PC-9 (cell line): ENCODE measurements around the gene KCTD20. TPM values are rescaled to one million over a fixed set of nuclear protein-coding genes. Genes with fewer than 3 reads are reported as not detected.
A peak's percentile ranks its signal among the peaks of the same experiment; 100 is the strongest.

ENCODE experiments used
- BruUV-seq: library from RNA; stranded (reverse); fragments of 400-500 nt; replicated peaks from 2 replicates; lab custom pipeline; 2021; lab: Mats Ljungman, UMichigan
- CTCF ChIA-PET: fragments of 300-600 bp; sonication (Branson Sonifier 250); formaldehyde crosslinking; loops from one replicate; lab custom pipeline; 2022; ENCODE audit warnings: antibody characterized with exemption; lab: Charles Lee
- POLR2A ChIA-PET: fragments of 300-600 bp; sonication (Branson Sonifier 250); formaldehyde crosslinking; loops from one replicate; lab custom pipeline; 2022; ENCODE audit warnings: antibody characterized with exemption; ENCODE audit not compliant: unreplicated experiment; lab: Charles Lee
- DNase-seq, 2 experiments: peaks; one replicate each; pipeline versions ENCODE4 v3.0.0 to v3.0.0-alpha.2; 2015 to 2022; ENCODE audit warnings: mixed read lengths in 1 of 2
- H2AFZ ChIP-seq: fragments of 200-600 bp; sonication (generic); 2 replicates; pipeline ENCODE4 v1.8.1; 2017; ENCODE audit warnings: antibody characterized with exemption
- H3F3A ChIP-seq: fragments of 200-600 bp; sonication (generic); 2 replicates; pipeline ENCODE4 v1.8.1; 2017; ENCODE audit warnings: antibody characterized with exemption, mild to moderate bottlenecking, low read depth; ENCODE audit not compliant: insufficient read depth
- H3K27ac ChIP-seq: fragments of 200-600 bp; sonication (generic); 2 replicates; pipeline ENCODE4 v1.6.1; 2016; ENCODE audit warnings: mixed run types
- H3K27me3 ChIP-seq: fragments of 200-600 bp; sonication (generic); 2 replicates; pipeline ENCODE4 v1.6.1; 2016; ENCODE audit warnings: low read depth, mixed run types; ENCODE audit not compliant: insufficient read depth
- H3K36me3 ChIP-seq: fragments of 200-600 bp; sonication (generic); 2 replicates; pipeline ENCODE4 v1.6.1; 2016; ENCODE audit warnings: low read depth, mixed run types
- H3K4me1 ChIP-seq: fragments of 200-600 bp; sonication (generic); replicated peaks from 2 replicates; pipeline ENCODE4 v1.6.1; 2016; ENCODE audit warnings: mixed run types; ENCODE audit not compliant: insufficient read depth
- H3K4me2 ChIP-seq: fragments of 200-600 bp; sonication (generic); 2 replicates; pipeline ENCODE4 v1.6.1; 2017; ENCODE audit warnings: mixed run types
- H3K4me3 ChIP-seq: fragments of 200-600 bp; sonication (generic); 2 replicates; pipeline ENCODE4 v1.6.1; 2016; ENCODE audit warnings: mixed run types
- H3K79me2 ChIP-seq: fragments of 200-600 bp; sonication (generic); 2 replicates; pipeline ENCODE4 v1.6.1; 2017; ENCODE audit warnings: low read depth, mixed run types
- H3K9me2 ChIP-seq: fragments of 200-600 bp; sonication (generic); 2 replicates; pipeline ENCODE4 v1.8.1; 2017; ENCODE audit warnings: mild to moderate bottlenecking; ENCODE audit not compliant: insufficient read depth
- H3K9me3 ChIP-seq: fragments of 200-600 bp; sonication (generic); 2 replicates; pipeline ENCODE4 v1.8.1; 2016; ENCODE audit warnings: low read depth; ENCODE audit not compliant: insufficient read depth
- H4K20me1 ChIP-seq: fragments of 200-600 bp; sonication (generic); 2 replicates; pipeline ENCODE4 v1.8.1; 2017; ENCODE audit not compliant: insufficient read depth
- EZH2 ChIP-seq: fragments of 200-600 bp; sonication (generic); IDR thresholded peaks from 2 replicates; pipeline ENCODE4 v1.8.0; 2017; ENCODE audit warnings: antibody characterized with exemption, low read depth
- intact Hi-C: fragments of 100-400 bp; cut with micrococcal nuclease; formaldehyde crosslinking; loops from one replicate; pipeline ENCODE4 v1.10.0; 2022; ENCODE audit not compliant: unreplicated experiment
- total RNA-seq: library from RNA; stranded (reverse); gene quantifications from 2 replicates; pipeline ENCODE4 v1.2.3, GENCODE V29; 2021
- TF ChIP-seq, protein P1 (sequence below): fragments of 200-600 bp; sonication (generic); conservative IDR thresholded peaks from 2 replicates; pipeline ENCODE4 v1.6.1; 2017; ENCODE audit warnings: mixed run types, antibody characterized with exemption, mild to moderate bottlenecking, moderate library complexity

KCTD20 gene
- total RNA-seq, 1 experiment from 2014 or later, result 42.5 TPM

DNA sequence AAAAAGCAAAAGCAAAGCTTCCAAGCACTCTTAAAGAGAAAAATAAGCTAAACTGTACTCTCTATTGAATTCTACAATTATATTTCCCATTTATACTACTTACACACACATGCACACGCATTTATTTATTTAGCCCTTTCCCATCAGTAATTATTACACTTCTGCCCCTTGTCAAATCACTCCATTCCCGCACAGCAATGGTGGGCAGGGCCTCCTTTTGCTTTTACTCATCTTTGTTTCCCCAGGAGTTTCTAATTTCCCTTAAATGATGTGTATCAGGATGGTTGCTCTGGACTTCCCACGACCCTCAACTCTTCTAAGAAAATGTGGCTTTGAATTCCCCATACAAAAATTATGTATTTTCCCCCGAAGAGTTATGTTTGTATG lies 20.1 kb upstream of the KCTD20 start:
- no peaks in the 10 kb centered on the region for H4K20me1 ChIP-seq
- H3K4me2 ChIP-seq, result peak overlapping the region; percentile 95
- H3K9me3 ChIP-seq, result no peaks in the 10 kb centered on the region
- peak overlapping the region; percentile 75; the same call in 1 of the 2 replicates for H3K4me3 ChIP-seq
- peaks cover 29% of the 10 kb centered on the region for H3F3A ChIP-seq
- no peaks in the 10 kb centered on the region for H3K27me3 ChIP-seq
- no TSS peak for BruUV-seq
- intact Hi-C loops, result loop anchor here (1.0 to 5.0 kb wide), 6 partner anchors 21 to 335 kb away; partner anchors contain the start of gene CDKN1A
- H3K27ac ChIP-seq, result peak overlapping the region; percentile 35
- TF ChIP-seq, protein P1, sequence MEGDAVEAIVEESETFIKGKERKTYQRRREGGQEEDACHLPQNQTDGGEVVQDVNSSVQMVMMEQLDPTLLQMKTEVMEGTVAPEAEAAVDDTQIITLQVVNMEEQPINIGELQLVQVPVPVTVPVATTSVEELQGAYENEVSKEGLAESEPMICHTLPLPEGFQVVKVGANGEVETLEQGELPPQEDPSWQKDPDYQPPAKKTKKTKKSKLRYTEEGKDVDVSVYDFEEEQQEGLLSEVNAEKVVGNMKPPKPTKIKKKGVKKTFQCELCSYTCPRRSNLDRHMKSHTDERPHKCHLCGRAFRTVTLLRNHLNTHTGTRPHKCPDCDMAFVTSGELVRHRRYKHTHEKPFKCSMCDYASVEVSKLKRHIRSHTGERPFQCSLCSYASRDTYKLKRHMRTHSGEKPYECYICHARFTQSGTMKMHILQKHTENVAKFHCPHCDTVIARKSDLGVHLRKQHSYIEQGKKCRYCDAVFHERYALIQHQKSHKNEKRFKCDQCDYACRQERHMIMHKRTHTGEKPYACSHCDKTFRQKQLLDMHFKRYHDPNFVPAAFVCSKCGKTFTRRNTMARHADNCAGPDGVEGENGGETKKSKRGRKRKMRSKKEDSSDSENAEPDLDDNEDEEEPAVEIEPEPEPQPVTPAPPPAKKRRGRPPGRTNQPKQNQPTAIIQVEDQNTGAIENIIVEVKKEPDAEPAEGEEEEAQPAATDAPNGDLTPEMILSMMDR, result no peak
- no peak for TF ChIP-seq EZH2
- no peak for DNase-seq
- ChIA-PET CTCF (interaction anchor here (0.6 kb wide), 1 partner anchor 185 kb away, joined by 6 read pairs; no protein-coding TSS in a partner anchor), POLR2A (interaction anchor here (0.5 to 0.8 kb wide), 5 partner anchors 11 to 943 kb away, joined by 3 to 6 read pairs (median 4); no protein-coding TSS in a partner anchor)
- peaks cover 44% of the 10 kb centered on the region for H3K4me1 ChIP-seq
- no peaks in the 10 kb centered on the region for H3K36me3 ChIP-seq
- H3K9me2 ChIP-seq, result no peaks in the 10 kb centered on the region
- H3K79me2 ChIP-seq, result no peaks in the 10 kb centered on the region
- H2AFZ ChIP-seq, result peak overlapping the region; percentile 71; the same call in 1 of the 2 replicates

DNA sequence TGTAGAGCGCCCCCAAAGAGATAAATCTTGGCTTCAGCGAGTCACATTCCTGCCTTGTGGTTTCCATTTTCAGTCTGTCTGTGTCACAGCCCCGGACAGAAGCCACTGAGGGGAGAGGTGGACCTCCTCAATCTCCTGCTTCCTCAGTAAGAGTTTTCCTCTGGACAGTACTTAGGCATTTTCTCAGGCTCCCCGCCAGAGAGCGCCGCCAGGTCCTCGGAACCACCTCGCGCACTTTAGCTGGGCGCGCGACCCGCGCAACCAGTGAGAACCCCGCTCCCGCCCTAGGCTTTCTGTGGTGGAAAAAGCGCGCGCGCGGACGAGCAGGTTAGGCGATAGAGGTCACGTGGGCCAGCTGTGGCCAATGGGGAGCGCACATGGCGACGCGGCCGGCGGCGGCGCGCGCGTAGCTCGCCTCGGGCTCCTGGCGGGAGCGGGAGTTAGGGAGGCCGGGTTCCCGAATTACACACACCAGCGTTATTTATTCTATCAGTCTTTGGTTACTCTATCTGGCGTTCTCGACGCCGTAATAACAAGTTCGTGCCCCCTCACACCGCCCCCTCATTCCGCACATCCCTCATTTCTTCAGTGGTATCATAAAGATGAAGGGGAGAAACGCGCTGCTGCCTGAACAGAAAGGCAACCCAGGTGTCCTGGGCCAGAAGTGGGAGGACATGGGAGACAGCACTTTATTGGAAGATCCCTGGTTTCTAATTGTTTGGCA lies 19.5 kb upstream of the KCTD20 start:
- Histone ChIP-seq H3F3A (peaks cover 29% of the 10 kb centered on the region), H3K4me1 (peaks cover 45% of the 10 kb centered on the region), H3K27me3 (no peaks in the 10 kb centered on the region), H2AFZ (peak overlapping the region; percentile 100), H3K4me3 (peak overlapping the region; percentile 75), H3K79me2 (no peaks in the 10 kb centered on the region), H3K4me2 (peak overlapping the region; percentile 95), H4K20me1 (no peaks in the 10 kb centered on the region), H3K36me3 (no peaks in the 10 kb centered on the region), H3K27ac (peak overlapping the region; percentile 81), H3K9me3 (no peaks in the 10 kb centered on the region), H3K9me2 (no peaks in the 10 kb centered on the region)
- no TSS peak for BruUV-seq
- TF ChIP-seq, protein P1, result peak; percentile 65
- TF ChIP-seq EZH2, result no peak
- ChIA-PET POLR2A (interaction anchor here (0.5 to 0.8 kb wide), 10 partner anchors 12 to 944 kb away, joined by 3 to 6 read pairs (median 4); no protein-coding TSS in a partner anchor), CTCF (interaction anchor here (0.6 to 0.7 kb wide), 2 partner anchors 135 to 336 kb away, joined by 3 read pairs; no protein-coding TSS in a partner anchor)
- intact Hi-C loops, result loop anchor here (1.0 to 5.0 kb wide), 6 partner anchors 20 to 334 kb away; partner anchors contain the start of gene CDKN1A
- peak; percentile 94 to 98 for DNase-seq

DNA sequence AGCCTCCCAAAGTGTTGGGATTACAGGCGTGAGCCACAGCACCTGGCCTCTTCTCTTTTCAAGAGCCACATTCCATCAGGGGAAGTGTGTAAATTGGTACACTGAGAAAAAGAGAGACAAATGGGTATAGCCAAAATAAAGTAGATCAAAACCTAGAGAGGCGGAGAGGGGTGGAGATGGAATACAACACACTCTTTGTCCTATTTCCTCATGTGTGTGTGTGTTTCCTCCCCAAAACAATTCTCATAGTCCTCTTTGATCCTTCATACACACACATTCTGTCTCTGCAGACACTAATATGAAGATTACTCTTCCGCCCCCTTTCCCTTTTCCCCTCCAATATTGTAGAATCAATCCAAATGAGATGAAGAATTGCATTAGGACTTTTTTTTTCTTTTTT lies 16.2 kb upstream of the KCTD20 start:
- intact Hi-C loops, result no loop called here
- Histone ChIP-seq H3K27me3 (no peaks in the 10 kb centered on the region), H3K9me3 (no peaks in the 10 kb centered on the region), H3K36me3 (no peaks in the 10 kb centered on the region), H3F3A (peaks cover 25% of the 10 kb centered on the region), H3K79me2 (no peaks in the 10 kb centered on the region), H3K4me2 (no peak overlapping the region), H4K20me1 (no peaks in the 10 kb centered on the region), H3K4me1 (peaks cover 25% of the 10 kb centered on the region), H2AFZ (no peak overlapping the region), H3K27ac (no peak overlapping the region), H3K9me2 (no peaks in the 10 kb centered on the region), H3K4me3 (no peak overlapping the region)
- BruUV-seq, result no TSS peak
- TF ChIP-seq EZH2, result no peak
- TF ChIP-seq, protein P1, result no peak
- CTCF ChIA-PET, result no interaction called here
- DNase-seq, result no peak
- POLR2A ChIA-PET, result no interaction called here
